CD4-positive, CD25-positive, alpha-beta regulatory T cell (primary cell): Measurements from ENCODE around the gene RYR2. TPM values are rescaled to one million over a fixed set of nuclear protein-coding genes. Genes with fewer than 3 reads are reported as not detected.
"Not testable (repeated sequence)": the region's sequence is repeated elsewhere in the genome, so short reads cannot be mapped to it uniquely, and the experiment has no call there.

Experiments used
- ATAC-seq, 2 donors: fragments of 150-1000 bp; cut with Tn5 transposase; one replicate each; pipeline ENCODE4 v1.10.0; 2021; ENCODE audit warnings: low read depth in 2 of 2, moderate number of reproducible peaks in 2 of 2, moderate library complexity in 1 of 2
- DNase-seq, 3 donors: peaks; one replicate each; pipeline versions ENCODE4 v3.0.0 to v3.0.0-alpha.2; 2012 to 2022; ENCODE audit warnings: mixed read lengths in 1 of 3
- H3K27ac ChIP-seq: one replicate; pipeline ENCODE4 v1.7.0; 2013; ENCODE audit warnings: mild to moderate bottlenecking, low read length; ENCODE audit not compliant: insufficient read depth, poor library complexity, severe bottlenecking
- H3K27me3 ChIP-seq: one replicate; pipeline ENCODE4 v1.7.0; 2013; ENCODE audit warnings: low read length; ENCODE audit not compliant: control insufficient read depth, insufficient read depth
- H3K36me3 ChIP-seq: one replicate; pipeline ENCODE4 v1.7.0; 2013; ENCODE audit warnings: mild to moderate bottlenecking, low read length, moderate library complexity; ENCODE audit not compliant: control insufficient read depth, insufficient read depth
- H3K4me1 ChIP-seq: 2 replicates; pipeline ENCODE4 v1.7.0; 2013; ENCODE audit warnings: mild to moderate bottlenecking, low read length; ENCODE audit not compliant: insufficient read depth, control insufficient read depth, poor library complexity, severe bottlenecking
- H3K4me3 ChIP-seq: one replicate; pipeline ENCODE4 v1.7.0; 2013; ENCODE audit warnings: low read depth, mild to moderate bottlenecking, low read length, moderate library complexity
- H3K9me3 ChIP-seq, 2 experiments: 1 replicate in 1 of 2; 2 replicates in 1 of 2; pipeline ENCODE4 v1.7.0; 2013; ENCODE audit warnings: low read length in 2 of 2, mild to moderate bottlenecking in 1 of 2, moderate library complexity in 1 of 2; ENCODE audit not compliant: control insufficient read depth in 2 of 2
- H3K27ac Mint-ChIP-seq, 3 donors: one replicate each; pipeline ENCODE4 v1.8.0; 2020 to 2022; ENCODE audit warnings: mild to moderate bottlenecking in 3 of 3, mixed read lengths in 3 of 3, moderate library complexity in 2 of 3
- H3K27me3 Mint-ChIP-seq: one replicate; pipeline ENCODE4 v1.8.0; 2022; ENCODE audit warnings: mild to moderate bottlenecking, mixed read lengths
- H3K36me3 Mint-ChIP-seq: one replicate; pipeline ENCODE4 v1.8.0; 2020; ENCODE audit warnings: mixed read lengths
- H3K4me1 Mint-ChIP-seq, 4 donors: one replicate each; pipeline ENCODE4 v1.8.0; 2020 to 2022; ENCODE audit warnings: mixed read lengths in 4 of 4, mild to moderate bottlenecking in 1 of 4
- H3K4me3 Mint-ChIP-seq, 4 donors: one replicate each; pipeline ENCODE4 v1.8.0; 2020 to 2022; ENCODE audit warnings: mild to moderate bottlenecking in 4 of 4, mixed read lengths in 4 of 4, moderate library complexity in 3 of 4
- H3K9me3 Mint-ChIP-seq, 7 donors: one replicate each; pipeline ENCODE4 v1.8.0; 2020 to 2022; ENCODE audit warnings: mixed read lengths in 7 of 7, mild to moderate bottlenecking in 3 of 7, moderate library complexity in 2 of 7
- polyA plus RNA-seq, 4 donors: library from polyadenylated mRNA; unstranded; fragments of 300-500 nt; fragmentation: Illumina TruSeq; gene quantifications; one replicate each; pipeline ENCODE4 v1.2.3, GENCODE V29; 2021
- total RNA-seq: library from RNA; stranded (reverse); gene quantifications from one replicate; pipeline ENCODE4 v1.2.3, GENCODE V29; 2022

Gene RYR2
- total and polyA plus RNA-seq, 5 donors from 2014 or later, result 0.02 to 0.40 TPM; not detected in 3

DNA sequence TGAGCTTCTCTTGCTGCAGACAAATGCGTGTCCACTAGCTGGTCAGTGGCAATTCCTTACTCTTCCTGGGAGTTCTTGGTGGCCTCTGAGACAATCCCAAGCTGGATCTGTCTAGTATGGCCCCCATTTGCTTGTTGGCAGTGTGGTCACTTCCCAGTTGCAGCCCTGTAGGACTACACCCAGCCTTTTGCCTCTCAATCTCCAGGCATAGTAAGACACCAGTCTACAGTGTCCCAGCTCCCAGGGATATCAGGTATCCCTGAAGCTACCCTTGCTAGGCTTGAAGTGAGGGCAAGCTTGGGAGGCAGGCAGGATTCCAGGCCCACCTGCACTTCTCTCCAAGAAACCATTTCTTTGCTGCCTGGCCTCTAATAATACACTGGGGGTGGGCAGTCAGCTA, 316.6 kb downstream of the RYR2 start:
- no peaks in the 10 kb centered on the region for H3K36me3 ChIP-seq
- no peak overlapping the region for H3K27ac Mint-ChIP-seq
- no peaks in the 10 kb centered on the region for H3K27me3 ChIP-seq
- no peak overlapping the region for H3K4me3 Mint-ChIP-seq
- no peak overlapping the region for H3K4me3 ChIP-seq
- no peak overlapping the region for H3K27ac ChIP-seq
- DNase-seq (no peak), ATAC-seq (no peak)
- no peaks in the 10 kb centered on the region for H3K9me3 ChIP-seq
- no peaks in the 10 kb centered on the region for H3K4me1 Mint-ChIP-seq
- no peaks in the 10 kb centered on the region for H3K36me3 Mint-ChIP-seq
- peaks cover 0 to 3% (median 0%) of the 10 kb centered on the region in 7 donors for H3K9me3 Mint-ChIP-seq
- no peaks in the 10 kb centered on the region for H3K4me1 ChIP-seq
- no peaks in the 10 kb centered on the region for H3K27me3 Mint-ChIP-seq

DNA sequence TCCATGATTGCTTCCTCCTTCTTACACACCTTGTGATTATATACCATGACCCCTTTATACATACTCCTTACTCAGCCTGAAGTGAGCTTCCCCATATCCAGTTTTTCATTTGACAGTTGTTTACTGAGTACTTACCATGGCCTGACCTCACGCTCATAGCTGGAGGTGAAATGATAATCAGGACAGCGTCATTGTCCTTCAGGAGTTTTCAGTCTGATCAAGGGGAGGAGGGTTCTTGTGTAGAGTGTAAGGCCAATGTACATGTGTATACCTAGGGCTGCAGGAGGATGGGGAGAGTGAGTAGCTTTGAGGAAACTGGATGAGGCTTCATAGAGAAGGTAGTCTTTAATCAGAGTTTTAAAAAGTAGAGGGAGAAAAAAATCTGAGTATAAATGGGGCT, 325.8 kb downstream of the RYR2 start:
- no peak for ATAC-seq
- Histone ChIP-seq H3K4me3 (no peak overlapping the region), H3K9me3 (peaks cover 0 to 2% of the 10 kb centered on the region in 2 experiments), H3K27me3 (no peaks in the 10 kb centered on the region), H3K4me1 (no peaks in the 10 kb centered on the region), H3K27ac (no peak overlapping the region), H3K36me3 (no peaks in the 10 kb centered on the region)
- Mint-ChIP-seq H3K9me3 (peaks cover 0 to 2% (median 0%) of the 10 kb centered on the region in 7 donors), H3K4me3 (no peak overlapping the region), H3K27ac (no peak overlapping the region), H3K36me3 (no peaks in the 10 kb centered on the region), H3K27me3 (no peaks in the 10 kb centered on the region), H3K4me1 (no peaks in the 10 kb centered on the region)
- no peak for DNase-seq

DNA sequence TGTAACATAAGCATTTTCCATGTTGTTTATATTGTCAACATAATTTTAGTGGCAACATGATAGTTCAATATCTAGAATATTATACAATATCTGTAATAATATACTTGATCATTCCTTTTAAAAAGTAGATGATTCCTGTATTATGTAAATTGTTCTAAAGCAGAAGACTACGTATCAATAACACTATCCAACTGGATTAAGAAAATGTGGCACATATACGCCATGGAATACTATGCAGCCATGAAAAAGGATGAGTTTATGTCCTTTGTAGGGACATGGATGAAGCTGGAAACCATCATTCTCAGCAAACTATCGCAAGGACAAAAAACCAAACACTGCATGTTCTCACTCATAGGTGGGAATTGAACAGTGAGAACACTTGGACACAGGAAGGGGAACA, 329.5 kb downstream of the RYR2 start:
- H3K27ac ChIP-seq, H3K36me3 ChIP-seq, DNase-seq, H3K9me3 Mint-ChIP-seq, ATAC-seq, H3K9me3 ChIP-seq, H3K4me1 ChIP-seq, H3K4me3 ChIP-seq, H3K27me3 ChIP-seq, H3K36me3 Mint-ChIP-seq, H3K27me3 Mint-ChIP-seq, H3K27ac Mint-ChIP-seq, H3K4me1 Mint-ChIP-seq, H3K4me3 Mint-ChIP-seq: not testable (repeated sequence)

DNA sequence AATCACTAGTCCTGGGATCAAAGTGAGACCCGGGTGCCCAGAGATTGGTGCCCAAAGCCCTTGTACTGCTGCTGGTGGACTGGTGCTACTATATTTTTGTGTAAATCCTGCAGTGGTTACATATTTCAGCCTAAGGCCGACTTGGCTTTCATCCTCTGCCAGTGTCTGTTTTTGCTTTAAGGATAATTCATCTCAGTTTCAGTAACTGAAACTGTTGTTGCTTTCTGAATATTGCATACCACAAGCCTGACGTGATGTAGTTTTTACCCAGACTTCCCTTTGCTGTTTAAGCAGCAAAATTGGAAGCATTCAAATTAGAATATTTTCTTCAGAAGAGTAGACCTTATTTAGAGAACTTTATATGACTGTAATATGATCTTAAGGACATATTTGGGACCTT, 341.8 kb downstream of the RYR2 start:
- Mint-ChIP-seq H3K27me3 (no peaks in the 10 kb centered on the region), H3K9me3 (peaks cover 0 to 2% (median 0%) of the 10 kb centered on the region in 7 donors), H3K4me3 (no peak overlapping the region), H3K27ac (no peak overlapping the region), H3K4me1 (no peaks in the 10 kb centered on the region), H3K36me3 (no peaks in the 10 kb centered on the region)
- Histone ChIP-seq H3K4me3 (no peak overlapping the region), H3K4me1 (no peaks in the 10 kb centered on the region), H3K27me3 (no peaks in the 10 kb centered on the region), H3K27ac (no peak overlapping the region), H3K9me3 (no peaks in the 10 kb centered on the region), H3K36me3 (no peaks in the 10 kb centered on the region)
- DNase-seq (no peak), ATAC-seq (no peak)

DNA sequence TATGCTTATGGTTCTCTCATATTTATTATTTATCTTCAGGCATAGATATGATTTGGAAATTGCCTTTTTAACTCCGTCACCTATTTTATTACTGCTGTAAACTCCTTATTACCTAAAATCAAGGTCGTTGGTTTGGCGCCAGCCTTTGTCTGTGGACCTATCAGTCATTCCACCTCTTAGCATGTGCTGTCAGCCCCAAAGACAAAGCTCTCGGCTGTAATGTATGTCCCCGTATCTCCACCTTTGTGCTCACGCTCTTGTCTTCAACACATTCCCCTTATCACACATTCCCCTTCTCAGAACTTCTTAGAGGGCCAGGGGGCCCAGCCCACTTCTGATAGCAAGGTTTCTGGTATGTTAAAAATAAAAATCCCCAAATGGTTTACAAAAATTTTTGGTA, 342.2 kb downstream of the RYR2 start:
- DNase-seq (no peak), ATAC-seq (no peak)
- no peaks in the 10 kb centered on the region for H3K36me3 ChIP-seq
- H3K9me3 Mint-ChIP-seq, result peaks cover 0 to 4% (median 0%) of the 10 kb centered on the region in 7 donors
- no peak overlapping the region for H3K27ac Mint-ChIP-seq
- H3K4me3 ChIP-seq, result no peak overlapping the region
- no peaks in the 10 kb centered on the region for H3K27me3 ChIP-seq
- H3K4me1 ChIP-seq, result no peaks in the 10 kb centered on the region
- H3K27me3 Mint-ChIP-seq, result peaks cover 4% of the 10 kb centered on the region
- no peaks in the 10 kb centered on the region for H3K9me3 ChIP-seq
- no peaks in the 10 kb centered on the region for H3K36me3 Mint-ChIP-seq
- no peak overlapping the region for H3K4me3 Mint-ChIP-seq
- no peak overlapping the region for H3K27ac ChIP-seq
- no peaks in the 10 kb centered on the region for H3K4me1 Mint-ChIP-seq

DNA sequence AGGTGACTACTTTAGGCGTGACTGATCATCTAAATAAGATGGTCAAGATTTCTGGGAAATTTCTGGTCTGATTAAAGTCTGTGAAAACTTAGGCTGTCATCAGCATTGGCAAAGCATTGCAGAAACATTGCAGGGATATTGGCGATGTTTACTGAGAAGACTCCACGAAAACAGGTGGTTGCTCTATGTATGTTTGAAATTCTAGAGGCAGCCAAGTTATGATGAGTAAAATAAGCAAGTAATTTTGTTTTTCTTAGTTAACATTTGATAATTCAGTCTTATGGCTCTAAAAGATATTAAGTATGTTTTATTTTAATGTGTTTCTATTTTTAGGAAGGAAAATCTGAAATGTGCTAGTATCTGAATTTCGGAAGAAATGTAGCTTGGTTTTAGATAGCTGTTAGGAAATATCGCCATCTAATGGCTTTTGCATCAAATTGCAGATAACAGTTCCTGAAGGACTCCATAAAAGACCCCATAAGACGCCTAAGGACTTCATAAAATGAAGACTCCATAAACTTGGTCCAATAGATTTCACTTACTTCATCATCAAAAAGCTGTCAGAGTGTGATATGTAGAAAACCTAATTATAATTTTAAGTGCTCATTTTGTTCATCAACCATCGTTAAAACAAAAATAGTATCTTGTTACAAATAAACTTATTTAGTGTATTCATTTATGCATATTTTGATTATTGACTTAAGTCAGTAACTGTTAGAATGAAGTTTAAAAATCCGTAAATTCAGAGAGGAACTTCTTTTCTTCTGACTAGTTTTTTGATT, 344.6 kb downstream of the RYR2 start:
- Mint-ChIP-seq H3K36me3 (no peaks in the 10 kb centered on the region), H3K9me3 (peaks cover 0 to 2% (median 0%) of the 10 kb centered on the region in 7 donors), H3K4me1 (no peaks in the 10 kb centered on the region), H3K27me3 (peaks cover 6% of the 10 kb centered on the region), H3K27ac (no peak overlapping the region), H3K4me3 (no peak overlapping the region)
- DNase-seq (peak in 1 of 3 donors; percentile 6), ATAC-seq (no peak)
- Histone ChIP-seq H3K4me3 (no peak overlapping the region), H3K9me3 (no peaks in the 10 kb centered on the region), H3K27me3 (no peaks in the 10 kb centered on the region), H3K27ac (no peak overlapping the region), H3K36me3 (no peaks in the 10 kb centered on the region), H3K4me1 (no peaks in the 10 kb centered on the region)

DNA sequence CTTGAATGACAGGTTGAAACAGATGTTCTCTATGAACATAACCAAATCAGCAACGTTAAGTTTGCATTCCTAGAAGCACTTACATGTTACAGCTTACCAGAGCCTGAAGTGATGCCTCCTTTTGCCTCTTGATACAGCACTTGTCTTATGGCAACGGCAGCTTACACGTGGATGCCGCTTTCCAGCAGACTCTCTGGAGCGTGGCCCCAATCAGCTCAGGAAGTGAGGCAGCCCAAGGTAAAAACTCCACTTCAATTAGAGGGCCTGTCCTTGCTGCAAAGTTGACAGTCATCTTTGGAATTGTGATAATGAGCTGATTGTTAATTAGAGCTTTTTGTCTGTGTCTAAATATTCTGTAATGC, 345.1 kb downstream of the RYR2 start:
- Mint-ChIP-seq H3K36me3 (no peaks in the 10 kb centered on the region), H3K9me3 (peaks cover 0 to 2% (median 0%) of the 10 kb centered on the region in 7 donors)
- H3K4me1 ChIP-seq, result no peaks in the 10 kb centered on the region

DNA sequence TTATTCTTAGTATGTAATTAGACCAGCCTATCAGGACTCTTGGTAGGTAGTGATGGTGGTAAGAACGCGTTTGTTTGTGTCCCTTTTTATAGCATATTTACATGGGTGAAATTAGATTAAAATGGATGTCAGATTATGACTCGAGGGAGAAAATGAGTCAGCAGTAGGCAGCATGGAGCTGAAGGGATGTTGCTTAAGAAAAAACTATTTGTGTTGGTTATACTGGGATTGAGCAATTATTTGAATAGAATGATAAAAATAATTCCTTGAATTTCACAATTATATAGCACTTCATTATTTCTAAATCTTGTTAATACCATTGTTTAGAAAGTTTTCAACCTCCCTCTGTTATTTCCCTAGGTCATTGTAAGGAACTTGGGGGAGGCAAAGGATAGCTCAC, 348.8 kb downstream of the RYR2 start:
- H3K4me1 ChIP-seq, result no peaks in the 10 kb centered on the region

More for the DNA sequence above, 345.1 kb downstream of the RYR2 start:
- no peaks in the 10 kb centered on the region for H3K9me3 ChIP-seq
- Mint-ChIP-seq H3K27ac (no peak overlapping the region), H3K27me3 (peaks cover 6% of the 10 kb centered on the region), H3K4me3 (no peak overlapping the region), H3K4me1 (no peaks in the 10 kb centered on the region)
- ATAC-seq (no peak), DNase-seq (no peak)
- no peak overlapping the region for H3K27ac ChIP-seq
- no peak overlapping the region for H3K4me3 ChIP-seq
- no peaks in the 10 kb centered on the region for H3K36me3 ChIP-seq
- H3K27me3 ChIP-seq, result no peaks in the 10 kb centered on the region

More for the DNA sequence above, 348.8 kb downstream of the RYR2 start:
- no peak overlapping the region for H3K4me3 ChIP-seq
- Mint-ChIP-seq H3K9me3 (peaks cover 0 to 4% (median 2%) of the 10 kb centered on the region in 7 donors), H3K27ac (no peak overlapping the region), H3K27me3 (peaks cover 8% of the 10 kb centered on the region), H3K4me1 (no peaks in the 10 kb centered on the region), H3K36me3 (no peaks in the 10 kb centered on the region), H3K4me3 (no peak overlapping the region)
- DNase-seq (no peak), ATAC-seq (no peak)
- no peaks in the 10 kb centered on the region for H3K9me3 ChIP-seq
- no peaks in the 10 kb centered on the region for H3K27me3 ChIP-seq
- H3K36me3 ChIP-seq, result no peaks in the 10 kb centered on the region
- no peak overlapping the region for H3K27ac ChIP-seq
